ELF-1 (cell line): ENCODE results near the gene TAF15.

Source experiments
- DNase-seq: peaks from one replicate; pipeline ENCODE4 v3.0.0-alpha.2; 2016; ENCODE audit warnings: low read depth, low spot score

TAF15 gene

DNA sequence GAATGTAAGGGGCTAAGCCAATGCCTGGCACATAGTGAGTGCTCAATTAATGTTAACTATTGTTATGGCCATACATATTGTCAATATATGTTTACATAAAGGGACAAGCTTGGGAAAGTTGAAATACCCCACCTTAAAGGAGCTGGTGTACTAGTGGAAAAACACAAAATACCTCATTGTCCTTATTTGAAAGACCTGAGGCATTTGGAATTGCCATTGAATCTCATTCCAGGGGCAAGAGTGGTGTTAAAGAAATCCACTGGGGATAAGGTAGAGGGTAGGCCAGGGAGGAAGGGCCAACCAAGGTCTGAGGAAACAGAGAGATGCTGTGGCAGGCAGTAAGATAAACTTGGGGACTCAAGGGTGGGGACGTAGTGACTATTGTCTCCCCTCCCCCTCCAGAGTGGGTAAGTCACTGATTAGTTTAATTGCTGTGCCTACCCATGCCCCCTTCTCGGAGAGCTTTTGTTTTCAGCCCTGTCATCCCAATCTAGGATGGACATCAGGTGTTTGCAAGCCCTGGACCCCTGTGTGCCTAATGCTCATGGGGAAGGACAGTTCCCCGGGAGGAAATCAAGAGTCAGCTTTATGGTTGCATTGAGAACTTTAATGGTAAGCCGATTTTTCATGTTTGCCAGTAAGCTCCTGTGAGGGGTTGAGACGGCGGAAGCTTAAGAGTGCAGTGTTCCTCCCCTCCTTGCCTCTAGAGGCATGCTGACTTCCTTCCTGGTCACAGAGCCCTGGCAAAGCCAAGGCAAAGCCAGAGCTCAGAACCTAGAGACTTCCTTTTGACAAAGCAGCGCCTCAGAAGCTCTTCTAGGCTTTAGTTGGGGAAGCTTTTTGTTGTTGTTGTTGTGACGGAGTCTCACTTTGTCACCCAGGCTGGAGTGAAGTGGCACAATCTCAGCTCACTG is 61.9 kb downstream of the TAF15 start:
- peak; percentile 18 for DNase-seq

DNA sequence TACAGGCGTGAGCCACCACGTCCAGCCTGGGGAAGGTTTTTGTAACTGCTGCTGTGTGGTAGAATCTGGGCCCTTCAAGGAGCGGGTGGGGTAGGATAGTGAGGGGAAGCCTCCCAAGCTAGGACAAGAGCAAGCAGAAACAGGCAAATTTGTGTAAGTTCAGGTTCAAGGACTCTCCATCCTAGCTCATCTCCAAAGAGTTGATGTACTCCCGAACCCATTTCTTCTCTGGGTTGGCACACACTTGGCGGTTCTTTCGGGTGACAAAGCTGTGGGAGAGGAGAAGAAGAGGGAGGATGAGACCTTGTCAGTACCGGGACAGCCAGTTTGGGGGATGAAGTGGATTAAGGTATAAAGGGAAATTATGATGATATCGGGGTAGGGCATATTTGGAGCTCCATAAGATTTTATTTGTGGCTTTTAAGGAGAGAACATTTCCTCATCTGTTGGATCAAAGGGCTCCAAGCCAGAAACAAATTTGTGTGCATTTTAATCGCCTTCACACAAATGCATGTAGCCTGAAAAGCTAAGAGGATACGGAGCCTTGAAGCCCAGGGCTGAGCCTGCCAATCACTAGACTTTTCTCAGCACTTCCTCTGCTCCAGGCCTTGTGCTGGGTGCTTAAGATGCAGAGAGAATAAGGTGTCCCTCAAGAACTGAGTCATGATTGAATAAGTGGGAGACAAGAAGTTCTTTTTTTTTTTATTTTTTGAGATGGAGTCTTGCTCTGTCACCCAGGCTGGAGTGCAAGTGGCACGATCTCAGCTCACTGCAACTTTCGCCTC is 63.1 kb downstream of the TAF15 start:
- DNase-seq = no peak

DNA sequence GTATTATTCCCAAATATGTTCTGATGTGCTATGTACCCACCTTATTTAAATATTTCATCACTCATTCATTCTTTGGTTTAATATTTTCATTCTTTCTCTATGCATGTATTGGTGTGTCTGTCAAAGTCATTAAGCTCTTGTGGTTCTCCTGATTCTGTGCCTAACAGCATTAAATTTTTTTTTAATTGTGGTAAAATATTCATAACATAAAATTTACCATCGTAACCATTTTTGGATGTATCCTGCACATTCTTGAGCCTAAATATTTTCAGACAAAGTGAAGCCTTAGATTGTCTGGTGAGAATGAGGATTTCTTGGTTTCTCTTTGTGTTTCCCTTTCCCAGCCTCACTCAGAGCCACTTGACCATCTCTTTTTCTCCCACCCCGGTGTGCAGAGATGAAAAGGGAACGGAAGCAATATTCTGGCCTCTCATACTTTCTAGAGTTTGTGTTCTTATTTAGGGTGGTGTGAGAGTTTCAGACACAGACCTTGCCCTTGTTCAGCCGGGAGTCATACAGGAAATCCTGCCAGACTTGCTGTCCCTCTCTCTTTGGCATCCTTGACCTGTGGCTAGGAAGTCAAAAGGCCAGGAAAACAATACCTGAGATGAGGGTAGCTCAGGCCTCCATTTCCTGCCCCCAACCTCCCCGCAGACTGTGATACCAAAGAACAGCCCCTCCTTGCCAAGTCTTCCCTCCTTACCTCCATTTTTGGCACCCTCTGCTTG is 66.0 kb downstream of the TAF15 start:
- no peak for DNase-seq

DNA sequence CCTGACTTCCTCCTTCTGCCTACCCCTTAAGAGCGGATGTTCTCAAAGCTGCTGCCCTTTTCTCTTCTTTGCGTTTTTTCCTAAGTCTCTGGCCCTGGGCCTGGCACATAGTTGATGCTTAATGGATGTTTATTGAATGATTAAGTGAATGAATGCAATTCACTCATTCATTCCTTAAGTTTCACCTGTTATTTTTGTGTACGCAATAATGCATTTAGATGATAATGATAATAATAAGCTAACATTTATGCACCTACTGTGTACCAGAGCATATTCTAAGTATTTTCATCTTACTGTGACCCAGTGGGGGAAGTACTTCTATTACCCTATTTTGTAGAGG is 66.5 kb downstream of the TAF15 start:
- no peak for DNase-seq

DNA sequence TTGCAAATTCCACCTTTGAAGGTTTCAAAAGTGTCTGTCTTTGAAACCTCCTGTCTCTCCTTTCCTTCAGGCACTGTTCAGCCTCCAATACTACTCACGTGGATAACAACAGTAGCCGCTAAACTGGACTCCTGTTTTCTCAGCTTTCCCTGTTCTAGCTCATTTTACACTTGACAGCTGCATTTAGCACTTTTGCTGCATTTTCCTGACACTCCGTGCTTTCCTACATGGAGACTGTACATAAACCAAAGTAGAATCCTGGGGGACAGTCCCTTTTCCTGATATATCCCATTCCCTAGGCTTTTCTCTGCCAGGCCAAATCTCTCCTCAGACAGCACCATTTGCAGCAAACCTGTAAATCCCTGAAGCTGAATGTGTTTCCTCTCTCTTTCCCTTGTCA is 67.2 kb downstream of the TAF15 start:
- DNase-seq = no peak

GRCh38 chr17:35877345-35878029 is 68.2 kb downstream of the TAF15 start:
- no peak for DNase-seq

DNA sequence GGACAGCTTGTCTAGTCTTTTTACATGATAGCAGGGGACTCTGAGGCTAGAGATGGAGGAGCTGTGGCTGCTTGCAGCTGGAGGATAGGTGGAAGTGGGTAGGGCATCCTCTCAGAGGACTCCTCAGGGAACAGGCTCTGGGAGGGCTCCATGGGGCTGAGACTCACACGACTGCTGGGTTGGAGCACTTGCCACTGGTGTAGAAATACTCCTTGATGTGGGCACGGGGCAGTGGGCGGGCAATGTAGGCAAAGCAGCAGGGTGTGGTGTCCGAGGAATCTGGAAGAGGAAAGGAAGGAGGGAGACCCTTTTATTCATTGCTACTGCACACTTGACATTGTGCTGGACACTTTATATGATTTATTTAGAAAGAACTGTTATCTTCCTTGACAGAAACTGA is 69.1 kb downstream of the TAF15 start:
- DNase-seq = no peak

- DNase-seq = no peak
These were observed 70.7 kb downstream of the TAF15 start, which contains the start of gene CCL5 for GRCh38 chr17:35879773-35880654. TSS of gene CCL5 (minus strand) at chr17:35880360.

DNA sequence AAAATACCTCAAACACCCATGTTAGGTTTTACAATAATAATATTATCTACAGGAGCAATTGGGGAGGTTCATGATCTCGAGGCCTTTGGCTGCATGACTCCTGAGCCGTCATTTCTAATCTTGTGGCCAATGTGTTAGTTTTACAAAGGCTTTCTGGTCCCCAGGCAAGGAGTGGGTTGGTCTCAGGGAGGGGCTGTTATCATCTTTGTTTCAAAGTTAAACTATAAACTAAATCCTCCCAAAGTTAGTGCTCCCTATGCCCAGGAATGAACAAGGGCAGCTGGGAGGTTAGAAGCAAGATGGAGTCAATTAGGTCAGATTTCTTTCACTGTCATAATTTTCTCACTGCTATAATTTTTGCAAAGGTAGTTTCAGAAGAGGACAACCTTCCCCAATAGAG is 80.0 kb downstream of the TAF15 start:
- no peak for DNase-seq

DNA sequence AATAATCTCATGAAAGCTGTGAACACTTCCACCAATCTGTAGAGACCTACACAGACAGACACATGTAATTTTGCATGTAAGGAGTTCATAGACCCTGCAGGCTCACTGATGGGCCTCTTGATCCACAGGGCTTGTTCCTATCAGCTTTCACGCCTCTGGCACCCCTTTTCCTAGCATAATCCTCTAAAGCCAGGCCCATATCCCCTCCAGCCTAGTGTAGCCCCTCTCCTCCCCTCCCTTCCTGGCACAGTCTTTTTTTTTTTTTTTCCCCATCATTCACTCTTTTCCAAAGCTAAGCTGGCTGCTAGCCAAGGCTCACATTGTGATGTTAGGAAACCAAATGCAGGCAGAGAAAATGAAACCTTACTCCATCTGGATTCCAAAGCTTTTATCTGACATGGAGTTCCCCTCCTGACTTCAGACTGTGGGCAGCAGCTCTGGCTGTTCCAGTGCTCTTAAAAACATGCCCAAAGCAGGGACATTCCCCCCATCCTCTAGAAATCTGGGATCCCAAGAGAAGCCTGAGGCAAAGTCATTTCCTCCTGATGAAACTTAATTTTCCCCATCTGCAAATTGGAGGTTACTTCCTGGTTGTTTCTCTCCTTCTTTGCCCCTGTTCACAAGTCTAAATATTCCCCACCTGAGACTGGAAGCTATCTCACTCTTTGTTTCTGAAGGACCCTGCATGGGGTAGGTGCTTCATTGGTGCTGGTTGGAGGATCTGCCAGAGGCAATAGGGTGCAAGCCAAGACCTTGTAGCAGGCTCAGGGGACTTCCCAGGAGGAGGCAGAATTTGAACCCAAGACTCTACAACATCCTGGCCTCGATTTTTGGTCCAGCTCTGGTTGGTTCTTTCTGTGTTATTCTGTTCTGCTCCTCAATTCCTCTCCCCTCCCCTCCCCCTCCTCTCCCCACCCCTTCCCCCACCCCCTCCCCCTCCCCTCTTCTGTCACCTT is 80.8 kb downstream of the TAF15 start:
- DNase-seq = no peak

DNA sequence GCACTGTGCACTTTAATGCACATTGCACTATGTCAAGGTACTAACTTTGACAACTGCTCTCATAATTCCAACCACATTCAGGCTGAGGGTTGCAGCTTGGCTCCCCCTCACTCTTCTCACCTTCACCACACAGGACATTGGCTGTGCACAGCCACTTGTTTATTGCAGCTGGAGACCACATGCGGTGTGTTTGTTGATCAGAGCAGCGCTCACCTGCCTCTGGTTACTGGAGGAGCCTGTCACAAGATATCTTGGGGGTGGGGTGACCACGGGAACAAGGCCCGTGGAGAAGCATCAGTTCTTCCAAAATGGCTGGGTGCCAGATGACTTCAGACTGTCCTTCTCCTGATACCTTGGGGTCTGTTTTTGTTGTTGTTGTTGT is 81.5 kb downstream of the TAF15 start:
- peak; percentile 17 for DNase-seq

DNA sequence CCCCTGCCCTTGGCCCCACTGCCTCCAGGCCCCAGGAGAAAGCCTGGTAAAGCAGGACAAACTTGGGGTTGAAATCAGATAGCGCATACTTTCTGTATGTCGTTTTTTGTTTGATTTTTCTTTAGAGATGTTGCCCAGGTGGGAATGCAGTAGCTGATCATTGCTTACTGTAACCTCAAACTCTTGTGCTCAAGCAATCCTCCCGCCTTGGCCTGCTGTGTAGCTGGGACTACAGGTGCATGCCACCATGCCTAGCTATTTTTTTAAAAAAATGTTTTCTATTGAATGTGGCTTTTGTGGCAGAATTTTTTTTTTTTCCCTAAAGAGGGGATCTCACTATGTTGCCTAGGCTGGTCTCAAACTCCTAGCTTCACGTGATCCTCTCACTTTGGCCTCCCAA is 82.0 kb downstream of the TAF15 start:
- no peak for DNase-seq

GRCh38 chr17:35892091-35893035 is 83.1 kb downstream of the TAF15 start:
- no peak for DNase-seq

- DNase-seq = no peak
These were observed 84.5 kb downstream of the TAF15 start for GRCh38 chr17:35893751-35894150.

GRCh38 chr17:35894206-35894605 is 84.9 kb downstream of the TAF15 start:
- peak; percentile 18 for DNase-seq

DNA sequence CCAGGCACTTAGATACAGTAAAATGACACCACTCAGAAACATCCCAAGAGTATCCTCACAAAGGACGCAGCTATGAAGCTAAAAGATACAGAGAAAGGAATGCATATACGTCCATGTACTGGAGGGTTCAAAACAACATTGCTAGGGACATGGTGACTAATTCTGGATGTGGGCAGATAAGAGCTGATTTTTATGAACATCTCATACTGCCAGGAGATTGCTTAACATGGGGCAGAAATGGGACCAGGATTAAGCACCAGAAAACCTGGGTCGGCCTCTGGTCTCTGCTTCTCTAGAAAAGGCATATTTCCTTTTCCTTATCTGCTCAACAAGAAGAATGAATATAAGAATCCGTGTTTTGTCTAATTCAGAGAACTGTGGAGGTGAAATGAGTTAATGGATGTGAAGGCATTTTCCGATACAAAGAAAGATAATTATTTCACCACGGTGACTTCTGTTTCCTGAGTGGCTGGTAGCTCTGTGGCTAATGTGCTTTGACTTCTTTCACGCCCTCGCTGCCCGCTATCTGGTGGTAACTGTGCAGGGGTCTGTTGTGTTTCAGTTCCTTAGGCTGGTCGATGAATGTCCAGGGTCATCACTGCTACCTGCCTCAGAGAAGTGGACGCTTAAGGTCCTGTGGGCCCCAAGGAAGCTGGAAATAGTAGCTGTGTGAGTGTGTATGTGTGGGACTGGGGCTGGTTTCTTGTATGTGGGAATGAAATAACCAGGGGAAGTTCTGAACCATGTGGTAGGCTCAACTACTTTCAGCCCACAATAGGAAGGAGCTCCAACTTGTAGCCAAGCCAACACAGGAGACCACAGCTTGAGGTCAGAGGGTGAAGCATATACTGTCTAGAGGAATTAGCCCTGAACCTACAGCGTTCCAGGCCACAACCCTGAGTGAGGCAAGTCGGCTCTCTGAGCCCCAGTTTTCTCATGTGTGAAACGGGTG is 86.6 kb downstream of the TAF15 start:
- DNase-seq = no peak
